GM18873 (cell line): ENCODE data around the gene ABCB6.
A peak's percentile ranks its signal among the peaks of the same experiment; 100 is the strongest.

ENCODE experiments used
- ATAC-seq: cut with Tn5 transposase; IDR thresholded peaks from one replicate; pipeline ENCODE4 v1.9.1; 2021; ENCODE audit warnings: mild to moderate bottlenecking, moderate library complexity, moderate number of reproducible peaks; ENCODE audit not compliant: unreplicated experiment, low FRiP score

The ABCB6 gene

DNA sequence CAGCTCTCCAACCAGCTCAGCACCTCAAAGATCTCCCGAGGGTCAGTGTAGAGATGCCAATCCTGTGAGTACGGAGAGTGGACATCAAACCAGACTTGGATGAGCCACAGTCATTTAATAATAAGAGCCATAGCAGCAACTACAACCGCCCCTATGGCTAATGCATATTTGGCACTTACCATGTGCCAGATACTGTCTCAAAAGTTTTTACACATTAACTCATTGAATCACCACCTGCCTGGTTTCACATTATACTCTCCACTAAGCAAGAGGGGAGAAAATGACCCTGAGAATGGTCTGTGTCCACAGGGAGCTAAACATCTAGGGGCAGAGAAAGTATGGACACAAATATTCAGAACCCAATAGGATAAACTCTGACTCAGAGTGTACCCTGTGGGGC, 44.6 kb downstream of the ABCB6 start:
- ATAC-seq: no peak

DNA sequence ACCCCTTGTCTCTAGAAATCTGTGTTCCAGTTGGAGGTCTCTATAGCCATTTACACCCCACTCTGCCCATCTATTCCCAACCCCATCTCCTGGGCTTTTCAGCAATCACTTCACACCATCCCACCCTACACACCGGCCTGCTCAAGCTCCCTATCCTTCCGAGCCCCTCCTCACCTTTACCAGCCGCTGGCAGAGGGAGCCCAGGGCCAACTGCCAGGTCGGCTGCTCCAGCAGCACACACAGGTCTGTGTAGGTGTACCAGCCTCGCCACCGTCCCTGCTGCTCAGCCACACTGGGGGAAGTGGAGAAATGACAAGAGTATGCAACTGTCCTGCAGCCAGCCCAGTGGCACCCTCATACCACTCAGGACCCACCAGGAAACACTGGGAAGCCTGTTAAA, 45.6 kb downstream of the ABCB6 start:
- no peak for ATAC-seq

DNA sequence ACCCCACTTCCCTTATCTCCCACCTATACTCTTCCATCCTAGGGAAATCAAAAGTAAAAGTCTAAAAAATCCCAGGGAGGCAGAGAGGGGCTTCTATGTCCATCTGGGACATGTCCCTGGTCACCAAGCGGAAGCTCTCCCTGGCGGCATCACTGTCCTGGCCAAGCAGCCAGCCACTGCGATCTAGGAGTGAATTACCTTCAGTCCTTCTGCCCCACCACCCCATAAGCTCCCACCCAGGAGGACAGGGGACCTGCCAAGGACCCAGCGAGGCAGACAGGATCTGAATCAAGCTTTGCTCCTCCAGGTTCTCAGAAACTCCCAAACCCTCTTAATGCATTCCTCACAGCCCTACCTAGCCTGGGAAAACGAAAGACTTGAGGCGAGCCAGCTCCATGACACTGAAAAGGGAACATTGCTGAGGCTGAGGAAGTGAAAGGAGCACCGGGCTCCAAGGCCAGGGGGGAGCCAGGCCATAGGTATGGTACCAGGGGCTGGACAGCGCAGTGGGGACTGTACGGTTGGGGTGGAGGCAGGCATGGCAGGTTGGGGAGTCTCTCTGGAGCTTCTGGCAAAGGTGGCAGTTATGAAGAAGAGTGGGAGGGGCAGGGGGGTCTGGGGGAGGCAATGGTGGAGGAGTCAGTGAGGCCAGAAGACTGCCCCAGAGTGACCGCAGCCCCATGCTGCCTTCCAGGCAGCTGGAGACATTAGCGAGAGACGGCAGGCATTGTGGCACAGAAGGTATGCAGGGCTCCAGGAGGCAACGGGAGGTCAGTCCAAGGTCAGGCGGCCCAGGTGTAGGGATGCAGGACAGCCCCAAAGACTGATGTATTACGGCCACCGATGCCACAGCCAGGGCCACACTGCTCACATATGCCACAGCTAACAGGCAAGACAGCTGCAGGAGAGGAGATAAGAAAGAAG, 46.3 kb downstream of the ABCB6 start:
- ATAC-seq: no peak

DNA sequence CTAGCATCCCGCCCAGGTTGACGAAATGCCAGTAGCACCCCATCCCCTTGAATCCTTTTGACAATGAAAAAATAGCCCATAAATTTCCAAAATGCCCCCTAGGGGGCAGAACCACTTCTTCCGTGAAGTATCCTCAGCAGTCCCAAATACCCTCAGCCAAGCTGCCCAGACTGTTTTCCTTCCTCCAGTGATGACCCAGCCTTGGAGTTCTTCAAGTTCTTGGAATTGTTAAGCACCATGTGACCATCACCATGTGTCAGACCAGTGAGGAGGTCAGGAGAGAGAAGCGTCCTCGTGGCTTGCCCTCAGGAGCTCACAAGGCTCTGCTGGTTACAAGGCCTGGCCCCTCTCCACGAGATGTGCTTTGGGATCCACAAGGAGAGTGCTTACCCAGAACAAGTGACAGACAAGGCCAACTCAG, 47.5 kb downstream of the ABCB6 start:
- ATAC-seq: no peak

DNA sequence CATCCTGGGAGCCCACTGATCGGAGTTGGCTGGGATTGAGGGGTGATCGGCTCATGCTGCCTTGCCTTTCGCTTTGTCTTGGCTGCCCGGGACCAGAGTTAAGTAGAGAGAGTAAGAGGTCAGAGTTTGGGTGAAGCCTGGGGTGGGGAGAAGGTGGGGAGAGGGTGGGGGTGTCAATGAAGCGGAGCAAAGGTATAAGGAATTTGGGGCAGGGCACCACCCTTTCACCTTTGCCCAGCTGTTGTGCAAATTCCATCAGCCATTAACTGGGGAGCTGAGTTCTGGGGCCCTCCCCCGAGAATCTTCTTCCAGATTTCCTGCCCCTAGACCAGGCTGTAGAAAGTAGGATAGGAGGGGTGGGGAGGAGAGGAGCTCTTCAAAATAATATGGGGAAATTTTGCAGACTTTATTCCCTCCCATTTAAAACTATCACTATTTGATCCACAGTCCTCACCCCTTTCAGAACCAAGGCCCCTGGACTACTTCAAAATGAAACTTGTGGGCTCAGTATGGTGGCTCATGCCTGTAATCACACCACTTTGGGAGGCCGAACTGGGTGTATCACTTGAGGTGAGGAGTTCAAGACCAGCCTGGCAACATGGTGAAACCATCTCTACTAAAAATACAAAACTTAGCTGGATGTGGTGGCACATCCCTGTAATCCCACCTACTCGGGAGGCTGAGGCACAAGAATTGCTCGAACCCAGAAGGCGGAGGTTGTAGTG, 48.7 kb downstream of the ABCB6 start, which contains the start of gene SLC23A3:
TSS of gene SLC23A3 (minus strand) at position 100 of the 725 bp plus-strand sequence. CDS start at position 55, 45 bp downstream.
- ATAC-seq: no peak

DNA sequence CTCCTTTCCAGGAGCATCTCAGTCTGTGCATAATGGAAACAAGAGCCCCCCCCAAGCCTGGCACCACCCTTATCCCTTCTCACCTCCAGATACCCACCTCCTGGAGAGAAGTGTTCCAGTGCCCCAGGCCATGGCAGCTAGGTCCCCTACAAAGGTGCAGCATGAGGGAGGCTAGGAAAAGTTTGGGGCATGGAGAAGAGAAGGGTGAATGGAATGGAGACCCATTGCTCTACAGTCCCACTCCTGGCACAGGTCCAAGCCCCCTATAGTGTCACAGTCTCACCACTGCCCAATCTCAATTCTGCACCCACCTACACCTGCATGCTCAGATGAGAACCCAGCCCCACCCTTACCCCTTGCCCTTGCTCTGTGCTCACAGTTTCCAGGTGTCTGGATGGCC, 49.8 kb downstream of the ABCB6 start:
- ATAC-seq: no peak

DNA sequence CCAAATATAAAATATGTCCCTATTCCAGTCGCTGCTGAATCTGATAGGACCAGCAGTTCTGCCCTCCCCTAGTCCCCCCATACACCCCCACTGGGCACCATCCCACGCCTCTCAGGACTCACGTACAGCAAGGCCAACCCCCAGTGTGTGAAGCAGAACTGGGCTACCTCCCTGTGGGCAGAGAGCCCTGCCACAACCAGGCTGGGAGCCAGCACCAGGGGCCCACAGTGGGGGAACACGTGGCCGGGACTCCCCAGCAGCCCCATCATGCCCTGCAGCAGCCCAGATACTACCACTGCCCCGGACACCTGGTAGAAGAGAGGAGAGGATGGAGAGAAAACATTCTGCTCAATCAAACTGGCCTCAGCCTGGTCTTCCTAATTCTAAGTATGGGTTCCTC, 50.2 kb downstream of the ABCB6 start:
- no peak for ATAC-seq

DNA sequence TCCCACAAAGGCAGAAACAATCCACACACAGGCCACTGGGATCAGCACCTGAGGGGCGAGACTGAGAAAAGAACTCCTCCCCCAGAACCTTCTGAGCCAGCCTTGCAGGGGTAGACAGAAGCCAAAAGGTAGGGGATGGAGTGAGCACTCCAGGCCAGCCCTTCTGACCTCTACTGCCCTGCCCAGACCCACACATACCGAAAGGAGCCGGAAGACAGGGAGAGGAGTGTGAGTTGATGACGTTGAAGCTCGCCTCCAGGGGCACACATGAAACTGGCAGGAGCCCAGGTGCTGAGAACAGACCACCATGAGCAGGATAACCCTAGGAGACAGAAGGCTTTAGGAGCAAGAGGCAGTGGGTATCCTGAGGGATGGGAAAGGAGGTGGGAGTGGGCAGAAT, 50.8 kb downstream of the ABCB6 start:
- no peak for ATAC-seq

DNA sequence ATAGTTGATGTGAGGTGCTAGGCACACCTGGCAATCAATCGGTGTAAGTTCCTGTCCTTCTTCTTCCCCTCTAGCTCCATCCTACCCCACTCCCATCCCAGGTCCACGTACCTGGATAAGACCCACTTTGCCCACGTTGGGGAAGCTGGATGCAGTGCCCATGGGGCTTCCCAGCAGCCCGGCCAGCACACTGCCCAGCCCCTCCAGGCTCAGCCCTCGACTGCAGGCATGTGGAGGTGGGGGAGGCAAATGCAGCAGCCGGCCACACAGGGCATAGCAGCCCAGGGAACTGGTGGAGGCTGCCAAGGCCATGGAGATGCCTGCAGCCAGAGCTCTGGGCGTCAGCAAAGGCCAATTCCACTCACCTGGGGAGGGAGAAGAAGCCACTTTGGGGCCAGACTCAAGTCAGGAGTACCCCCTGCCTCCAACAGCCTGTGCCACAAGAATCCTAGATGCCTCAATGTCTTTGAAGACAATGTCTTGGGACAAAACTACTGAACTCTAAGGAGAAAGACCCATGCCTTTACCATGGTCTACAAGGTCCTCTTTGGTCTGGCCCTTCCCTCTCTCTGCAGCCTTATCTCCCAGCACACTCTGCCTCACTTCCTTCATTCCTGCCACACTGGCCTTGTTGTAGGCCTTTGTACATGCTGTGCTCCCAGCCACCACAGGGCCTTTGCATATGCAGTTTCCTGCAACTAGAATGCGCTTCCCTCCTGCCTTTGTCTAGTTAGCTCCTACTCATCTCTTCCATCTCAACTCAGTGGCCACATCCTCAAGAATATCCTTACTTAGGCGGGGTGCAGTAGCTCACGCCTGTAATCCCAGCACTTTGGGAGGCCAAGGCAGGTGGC, 53.5 kb downstream of the ABCB6 start:
- ATAC-seq: no peak

DNA sequence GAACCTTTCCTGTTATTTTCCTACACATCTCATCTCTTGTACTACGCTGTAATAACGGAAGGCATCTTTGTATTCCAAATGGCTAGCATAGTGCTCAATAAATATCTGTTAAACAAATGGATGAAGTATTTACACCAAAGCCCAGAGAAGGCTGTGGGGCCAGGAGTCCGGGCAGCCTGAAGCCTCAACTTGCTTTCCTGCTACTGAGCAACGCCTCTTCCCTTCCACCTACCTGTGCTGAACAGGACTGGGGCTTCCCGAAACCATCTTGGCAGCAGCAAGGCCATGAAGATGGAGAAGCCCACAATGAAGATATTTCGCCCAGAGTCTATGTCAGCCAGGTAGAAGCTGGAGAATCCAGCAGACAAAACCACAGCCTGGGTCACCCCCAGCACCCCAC, 55.6 kb downstream of the ABCB6 start:
- ATAC-seq: no peak

DNA sequence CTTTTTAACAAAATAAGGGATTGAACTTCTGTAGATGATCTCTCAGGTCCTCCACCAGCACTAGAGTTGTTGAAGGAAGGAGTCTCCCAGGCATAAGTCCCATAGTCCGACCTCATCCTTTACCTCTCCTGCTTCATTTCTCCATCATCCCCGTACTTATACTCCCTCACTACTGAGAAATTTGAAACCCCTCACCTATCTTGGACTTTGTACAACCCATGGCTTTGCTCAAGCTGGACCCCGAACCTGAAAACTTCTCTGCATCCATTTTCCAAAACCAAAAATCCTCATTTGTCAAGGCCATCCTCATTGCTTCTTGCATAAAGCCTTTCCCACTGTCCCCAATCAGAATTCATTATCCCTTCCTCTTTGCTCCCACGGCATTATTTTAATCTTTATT, 57.7 kb downstream of the ABCB6 start:
- ATAC-seq: no peak

DNA sequence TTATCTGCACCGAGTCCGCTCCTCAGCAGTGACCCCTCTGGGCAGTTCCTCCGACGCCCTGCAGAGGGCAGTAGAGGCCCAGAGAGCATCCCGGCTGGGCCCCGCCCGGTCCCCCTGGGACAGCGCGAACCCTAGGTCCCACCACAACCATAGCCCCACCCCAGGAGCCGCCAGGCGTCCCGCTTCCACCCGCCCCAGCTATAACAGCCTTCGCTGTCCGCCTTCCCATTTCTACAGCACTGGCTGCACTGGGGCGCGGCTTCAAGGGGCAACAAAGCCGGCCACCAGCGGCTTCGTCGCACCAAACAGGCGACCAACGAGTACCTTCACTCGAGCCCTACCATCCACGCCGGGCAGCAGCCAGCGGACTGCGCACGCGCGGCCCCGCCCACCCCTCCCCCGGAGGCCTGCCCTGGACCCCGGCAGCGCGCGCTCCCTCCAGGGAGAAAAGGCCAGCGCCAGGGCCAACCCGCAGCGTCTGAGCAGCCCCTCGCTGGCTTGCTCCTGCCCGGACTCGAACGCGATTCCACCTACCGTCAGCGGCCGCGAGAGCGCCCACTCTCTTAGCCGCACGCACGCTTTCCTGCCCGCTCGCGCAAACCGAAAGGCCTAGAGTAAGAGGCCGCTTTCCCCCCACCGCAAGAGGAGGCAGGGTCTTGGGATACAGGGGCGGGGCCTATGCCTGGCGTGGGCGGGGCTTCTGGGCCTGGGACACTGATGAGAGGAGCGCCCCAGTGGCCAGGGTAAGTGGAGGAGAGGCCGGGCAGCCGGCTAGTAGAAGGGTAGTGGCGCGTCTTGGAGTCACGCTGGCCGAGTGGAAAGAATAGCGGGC, 58.4 kb downstream of the ABCB6 start, which contains the start of gene NHEJ1:
TSS of gene NHEJ1 (minus strand) at position 630 of the 832 bp plus-strand sequence. CDS start 2,453 bp downstream, outside the sequence.
- peak; percentile 77 for ATAC-seq
